Embryonic facial prominence (tissue), 1 donor: ENCODE measurements around the gene RAB5IF.
"Not testable (repeated sequence)": the region's sequence is repeated elsewhere in the genome, so short reads cannot be mapped to it uniquely, and the experiment has no call there.

Source experiments
- DNase-seq: peaks from one replicate; pipeline ENCODE4 v3.0.0-alpha.2; 2016; ENCODE audit errors: extremely low spot score

The RAB5IF gene

GRCh38 chr20:36629719-36630681, 24.4 kb downstream of the RAB5IF start:
- DNase-seq, result no peak

GRCh38 chr20:36631646-36632045, 26.1 kb downstream of the RAB5IF start:
- no peak for DNase-seq

GRCh38 chr20:36632147-36632486, 26.5 kb downstream of the RAB5IF start:
- DNase-seq, result no peak

- DNase-seq, result no peak
Observed at GRCh38 chr20:36632487-36633284, 27.1 kb downstream of the RAB5IF start.

- no peak for DNase-seq
Observed at GRCh38 chr20:36633285-36633772, 27.8 kb downstream of the RAB5IF start.

- no peak for DNase-seq
Observed at GRCh38 chr20:36634342-36634741, 28.8 kb downstream of the RAB5IF start.

- not testable (repeated sequence) for DNase-seq
Observed at GRCh38 chr20:36638876-36639400, 33.4 kb downstream of the RAB5IF start.

GRCh38 chr20:36641506-36641843, 35.9 kb downstream of the RAB5IF start:
- no peak for DNase-seq

- DNase-seq, result no peak
Observed at GRCh38 chr20:36642136-36642535, 36.6 kb downstream of the RAB5IF start.

- DNase-seq, result no peak
Observed at GRCh38 chr20:36644032-36644705, 38.6 kb downstream of the RAB5IF start.

- DNase-seq, result no peak
Observed at GRCh38 chr20:36644706-36645095, 39.1 kb downstream of the RAB5IF start.

GRCh38 chr20:36645353-36645752, 39.8 kb downstream of the RAB5IF start:
- DNase-seq, result no peak

GRCh38 chr20:36645998-36646397, 40.4 kb downstream of the RAB5IF start, which contains the start of gene SLA2:
TSS of gene SLA2 (minus strand) at chr20:36646196. CDS start at chr20:36641335, 4,861 bp downstream.
- no peak for DNase-seq

GRCh38 chr20:36646678-36647077, 41.1 kb downstream of the RAB5IF start:
- DNase-seq, result no peak

GRCh38 chr20:36647196-36648121, 41.9 kb downstream of the RAB5IF start:
- DNase-seq, result no peak

GRCh38 chr20:36653456-36653855, 47.9 kb downstream of the RAB5IF start:
- no peak for DNase-seq

- DNase-seq, result no peak
Observed at GRCh38 chr20:36654506-36654905, 48.9 kb downstream of the RAB5IF start.

- DNase-seq, result no peak
Observed at GRCh38 chr20:36655004-36655403, 49.4 kb downstream of the RAB5IF start.

- no peak for DNase-seq
Observed at GRCh38 chr20:36656733-36657132, 51.2 kb downstream of the RAB5IF start.

- no peak for DNase-seq
Observed at GRCh38 chr20:36658300-36658699, 52.7 kb downstream of the RAB5IF start.
